Measurements from ENCODE around the gene GALNT17.
A peak's percentile ranks its signal among the peaks of the same experiment; 100 is the strongest.
"Not testable (repeated sequence)": the region's sequence is repeated elsewhere in the genome, so short reads cannot be mapped to it uniquely, and the experiment has no call there.

Gene GALNT17

GRCh38 chr7:71708710-71709109, 576.8 kb downstream of the GALNT17 start:
- no peak for DNase-seq

GRCh38 chr7:71710442-71710841, 578.5 kb downstream of the GALNT17 start:
- no peak for DNase-seq

GRCh38 chr7:71712653-71713180, 580.8 kb downstream of the GALNT17 start:
- no peak for DNase-seq

GRCh38 chr7:71716690-71717089, 584.7 kb downstream of the GALNT17 start:
- no peak for DNase-seq

- DNase-seq = no peak
Measured at GRCh38 chr7:71718563-71718962, 586.6 kb downstream of the GALNT17 start.

- DNase-seq = no peak
Measured at GRCh38 chr7:71721742-71722141, 589.8 kb downstream of the GALNT17 start.

- DNase-seq = no peak
Measured at GRCh38 chr7:71723859-71724258, 591.9 kb downstream of the GALNT17 start.

- no peak for DNase-seq
Measured at GRCh38 chr7:71727347-71727746, 595.4 kb downstream of the GALNT17 start.

GRCh38 chr7:71731740-71732139, 599.8 kb downstream of the GALNT17 start:
- DNase-seq = no peak

GRCh38 chr7:71733107-71733870, 601.3 kb downstream of the GALNT17 start:
- peak; percentile 0 for DNase-seq

- peak; percentile 0 for DNase-seq
Measured at GRCh38 chr7:71735961-71736556, 604.1 kb downstream of the GALNT17 start.

GRCh38 chr7:71737931-71738540, 606.1 kb downstream of the GALNT17 start:
- not testable (repeated sequence) for DNase-seq

- no peak for DNase-seq
Measured at GRCh38 chr7:71739520-71740173, 607.7 kb downstream of the GALNT17 start.

GRCh38 chr7:71740174-71740560, 608.2 kb downstream of the GALNT17 start:
- DNase-seq = no peak

- no peak for DNase-seq
Measured at GRCh38 chr7:71746006-71746405, 614.1 kb downstream of the GALNT17 start.

GRCh38 chr7:71750290-71750689, 618.3 kb downstream of the GALNT17 start:
- DNase-seq = no peak

GRCh38 chr7:71752171-71752935, 620.4 kb downstream of the GALNT17 start:
- DNase-seq = no peak

- no peak for DNase-seq
Measured at GRCh38 chr7:71753236-71753635, 621.3 kb downstream of the GALNT17 start.

GRCh38 chr7:71753956-71754664, 622.2 kb downstream of the GALNT17 start:
- no peak for DNase-seq

GRCh38 chr7:71754828-71755227, 622.9 kb downstream of the GALNT17 start:
- no peak for DNase-seq

GRCh38 chr7:71761336-71761735, 629.4 kb downstream of the GALNT17 start:
- no peak for DNase-seq
